HG03575 (cell line): ENCODE data around the gene STIM1.
"Not testable (repeated sequence)": the region's sequence is repeated elsewhere in the genome, so short reads cannot be mapped to it uniquely, and the experiment has no call there.

Experiments
- ATAC-seq: cut with Tn5 transposase; IDR thresholded peaks from one replicate; pipeline ENCODE4 v1.9.1; 2021; ENCODE audit not compliant: unreplicated experiment, insufficient number of reproducible peaks, low FRiP score; ENCODE audit errors: extremely low read depth

STIM1 gene

DNA sequence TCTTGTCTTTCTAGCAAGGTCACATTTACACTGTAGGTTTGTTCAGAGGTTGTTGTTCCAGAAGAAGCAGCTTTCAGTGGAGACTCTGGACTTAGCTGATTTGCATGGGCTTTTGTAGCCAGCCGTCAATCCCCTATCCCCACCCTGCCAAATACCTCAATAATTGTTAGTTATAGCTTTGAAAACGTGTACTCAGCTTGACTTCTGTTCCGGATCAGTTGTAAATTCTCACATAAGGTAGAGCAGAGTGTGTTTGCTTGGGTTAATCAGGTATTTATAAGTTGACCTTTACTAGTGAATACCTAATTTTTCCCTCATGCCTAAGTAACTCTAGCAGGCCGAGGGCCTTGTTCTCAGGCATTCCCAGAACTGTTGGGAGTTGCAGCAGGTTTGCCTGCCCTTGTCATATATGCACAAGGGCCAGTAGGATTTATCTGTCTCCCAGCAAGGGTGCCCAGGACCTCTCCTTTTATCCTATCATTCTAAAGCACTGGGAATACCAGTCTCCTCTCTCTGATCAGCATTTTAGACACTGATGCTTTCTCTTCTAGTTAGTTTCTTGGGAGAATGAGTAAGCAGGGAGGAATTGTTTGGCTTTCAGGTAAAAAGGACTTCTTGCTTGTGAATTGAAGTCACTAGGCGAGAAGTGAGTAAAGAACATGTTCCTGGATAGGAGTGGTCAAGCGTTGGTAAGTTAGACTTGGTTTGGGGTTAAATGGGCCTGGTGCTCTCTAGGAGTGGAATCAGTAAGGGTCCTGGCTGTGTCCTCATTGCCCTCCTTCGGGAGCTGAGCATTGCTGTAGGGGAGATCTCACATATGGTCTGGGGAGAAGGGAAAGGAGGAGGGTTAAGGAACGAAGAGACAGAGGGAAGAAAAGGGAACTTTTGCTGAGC lies 22.1 kb downstream of the STIM1 start:
- ATAC-seq = no peak

DNA sequence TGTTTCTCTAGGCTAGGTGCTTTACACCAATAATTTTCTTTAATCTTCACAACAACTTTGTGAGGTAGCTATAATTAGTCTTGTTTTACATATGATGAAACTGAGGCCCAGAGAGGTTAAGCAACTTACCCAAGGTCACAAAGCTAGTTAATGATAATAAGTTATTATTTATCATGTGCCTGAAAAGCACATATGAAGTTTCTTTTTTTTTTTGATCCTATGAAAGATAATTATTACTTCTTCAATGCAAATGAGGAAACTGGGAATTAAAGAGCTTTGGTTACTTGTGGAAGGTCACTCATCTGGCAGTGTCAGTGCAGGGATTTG lies 22.8 kb downstream of the STIM1 start:
- no peak for ATAC-seq

DNA sequence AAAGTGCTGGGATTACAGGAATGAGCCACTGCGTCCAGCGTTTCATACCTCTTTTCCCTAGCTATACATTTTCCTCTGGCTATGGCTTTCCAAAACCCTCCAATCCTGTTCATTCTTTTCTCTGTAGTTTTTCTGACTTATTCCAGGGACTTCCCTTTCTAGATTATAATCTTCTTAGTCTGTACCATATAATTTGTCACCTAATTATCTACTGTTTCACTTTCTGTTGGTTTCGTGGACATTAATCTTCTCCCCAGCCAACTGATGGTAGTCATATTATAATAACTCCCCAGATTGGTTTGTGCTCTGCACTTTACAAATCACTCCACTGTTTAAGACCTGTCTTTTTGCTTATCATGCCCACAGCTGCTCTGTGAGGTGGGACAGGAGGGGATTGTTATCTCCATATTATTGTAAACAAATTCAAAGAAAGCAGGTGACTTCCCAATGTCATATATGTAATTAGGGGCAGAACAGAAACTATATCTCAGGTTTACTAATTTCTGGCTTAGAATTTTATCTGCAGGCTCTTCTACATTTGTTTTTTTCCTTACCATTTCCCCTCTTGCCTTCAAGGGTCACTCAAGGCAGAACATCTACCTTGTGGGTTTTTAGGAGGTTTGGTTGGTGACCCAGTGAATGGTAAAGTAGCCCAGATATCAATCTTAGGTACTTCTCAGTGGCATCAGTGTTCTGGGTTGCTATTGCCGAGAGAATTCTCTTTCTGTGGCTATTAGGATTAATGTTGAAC lies 23.9 kb downstream of the STIM1 start:
- no peak for ATAC-seq

DNA sequence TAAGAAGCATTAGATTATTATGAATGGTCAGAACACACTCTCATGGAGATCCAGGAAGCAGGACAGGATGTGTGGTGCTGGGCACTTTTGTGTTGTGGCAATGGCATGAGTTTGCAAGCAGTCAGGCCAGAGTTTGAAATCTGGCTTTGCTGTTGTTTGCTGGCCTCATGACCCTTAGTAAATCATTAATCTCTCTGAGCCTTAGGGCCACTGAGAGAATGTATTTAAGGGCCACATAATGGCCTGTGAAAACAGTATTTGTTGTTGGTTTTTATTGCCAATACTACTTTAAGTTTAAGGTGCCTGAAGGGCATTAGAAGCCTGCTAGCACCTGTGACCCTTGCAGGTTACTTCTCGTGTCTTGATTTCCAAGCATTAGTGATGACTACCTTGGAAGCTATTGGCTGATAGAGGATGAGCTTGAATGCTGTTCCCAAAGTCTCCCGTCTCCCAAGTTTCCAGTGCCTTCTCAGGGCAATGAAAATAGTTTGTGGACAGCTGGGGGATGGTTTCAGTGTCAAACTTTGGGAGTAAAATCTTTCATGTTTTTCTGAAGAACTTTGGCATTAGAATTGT lies 24.6 kb downstream of the STIM1 start:
- no peak for ATAC-seq

DNA sequence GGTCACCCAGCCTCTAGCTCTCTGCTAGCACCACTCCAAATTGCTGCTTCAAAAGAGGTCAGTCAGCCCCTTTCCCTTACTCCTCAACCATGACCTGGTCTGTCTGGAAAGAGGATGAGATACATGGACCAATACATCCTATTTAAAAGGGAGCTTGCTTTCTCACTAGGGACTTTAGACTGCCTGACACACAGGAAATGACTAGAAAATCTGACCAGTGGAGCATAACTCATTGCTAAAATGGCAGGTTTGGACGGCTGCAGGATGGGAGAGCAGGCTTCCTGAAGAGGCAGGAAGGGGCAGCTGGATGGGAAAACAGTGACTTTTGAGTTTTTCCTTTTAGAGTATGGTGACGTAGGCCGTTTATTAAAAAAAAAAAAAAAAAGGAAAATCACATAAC lies 25.3 kb downstream of the STIM1 start:
- no peak for ATAC-seq

DNA sequence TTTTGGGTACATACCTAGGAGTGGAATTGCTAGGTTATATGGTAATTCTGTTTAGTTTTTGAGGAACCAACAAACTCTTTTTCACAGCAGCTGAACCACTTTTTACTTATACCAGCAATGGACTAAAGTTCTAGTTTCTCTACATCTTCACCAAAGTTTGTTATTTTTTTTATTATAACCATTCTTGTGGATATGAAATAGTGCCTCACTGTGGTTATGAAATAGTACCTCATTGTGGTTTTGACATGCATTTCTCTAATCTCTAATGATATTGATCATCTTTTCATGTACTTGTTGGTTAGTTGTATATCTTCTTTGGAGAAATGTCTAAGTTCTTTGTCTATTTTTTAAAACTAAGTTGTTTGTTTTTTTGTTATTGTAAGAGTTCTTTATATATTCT lies 27.2 kb downstream of the STIM1 start:
- ATAC-seq = no peak

DNA sequence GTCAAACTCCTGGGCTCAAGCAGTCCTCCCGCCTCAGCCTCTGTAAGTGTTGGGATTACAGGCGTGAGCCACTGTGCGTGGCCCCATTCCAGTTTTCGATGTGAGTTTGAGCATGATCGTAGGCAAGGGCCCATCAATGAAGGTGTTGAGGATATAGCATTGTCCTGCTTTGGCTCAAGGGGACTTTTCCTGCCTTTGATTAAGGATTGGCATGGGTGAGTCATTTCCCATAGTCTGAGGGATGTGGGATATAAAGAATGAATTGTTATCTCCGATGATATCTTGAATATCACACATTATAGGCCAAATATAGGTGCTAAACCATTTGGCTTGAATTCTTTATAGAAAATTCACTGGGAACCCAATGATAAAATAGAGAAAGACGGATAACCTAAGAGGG lies 30.4 kb downstream of the STIM1 start:
- ATAC-seq = no peak

DNA sequence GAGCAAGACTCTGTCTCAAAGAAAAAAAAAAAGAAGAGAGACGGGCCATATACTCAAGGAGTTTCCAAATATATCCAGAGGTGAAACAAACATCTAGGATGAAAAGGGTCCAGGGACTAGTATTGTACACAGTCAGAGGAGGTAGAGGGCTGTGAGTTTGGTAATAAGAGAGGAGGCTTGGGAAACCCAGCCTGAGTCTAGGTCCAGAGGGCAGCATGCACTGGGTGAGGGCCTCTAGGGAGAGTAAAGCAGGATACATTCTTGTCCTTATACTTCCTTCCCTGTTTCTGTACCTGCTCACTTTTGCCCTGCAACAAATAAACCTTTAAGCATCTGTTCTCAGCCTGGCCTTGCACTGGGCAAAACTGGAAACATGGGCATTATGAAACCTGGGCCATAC lies 31.5 kb downstream of the STIM1 start:
- ATAC-seq = no peak

DNA sequence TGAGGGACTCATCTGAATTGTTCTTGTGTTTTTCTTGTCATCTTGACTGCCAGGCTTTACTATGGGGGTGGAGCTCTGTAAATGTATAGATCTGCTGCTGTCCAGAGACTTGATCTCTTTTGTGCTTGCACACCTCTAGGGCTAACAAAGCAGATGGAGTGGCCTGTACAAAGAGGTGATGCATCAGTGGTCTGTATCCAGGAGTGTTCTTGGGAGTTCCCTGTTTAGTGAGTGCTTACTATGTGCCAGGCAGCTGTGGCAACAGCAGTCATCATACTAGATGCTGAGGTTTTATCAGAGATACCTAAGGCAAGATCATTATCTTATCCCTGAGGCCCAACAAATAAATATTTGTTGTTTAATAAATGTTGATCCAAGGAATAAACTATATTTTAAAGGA lies 33.4 kb downstream of the STIM1 start:
- no peak for ATAC-seq

DNA sequence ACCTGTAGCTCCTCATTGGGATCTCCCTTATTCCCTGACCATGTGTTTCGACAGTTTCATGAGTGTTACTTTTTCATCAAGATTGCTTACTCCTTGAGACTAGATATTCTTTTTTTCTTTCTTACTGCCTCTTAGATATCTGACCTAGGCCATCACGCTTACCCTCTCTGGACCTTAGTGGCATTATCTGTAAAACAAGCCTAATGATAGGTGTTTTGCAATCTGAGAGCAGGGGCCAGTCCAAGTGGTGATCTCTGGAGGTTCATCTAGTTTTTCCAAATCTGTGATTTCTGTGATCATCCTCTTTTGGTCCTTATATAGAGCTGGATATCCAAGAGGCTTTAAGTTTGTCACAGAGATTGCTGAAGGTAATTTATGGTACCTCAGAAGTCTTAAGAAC lies 34.5 kb downstream of the STIM1 start:
- ATAC-seq = no peak

DNA sequence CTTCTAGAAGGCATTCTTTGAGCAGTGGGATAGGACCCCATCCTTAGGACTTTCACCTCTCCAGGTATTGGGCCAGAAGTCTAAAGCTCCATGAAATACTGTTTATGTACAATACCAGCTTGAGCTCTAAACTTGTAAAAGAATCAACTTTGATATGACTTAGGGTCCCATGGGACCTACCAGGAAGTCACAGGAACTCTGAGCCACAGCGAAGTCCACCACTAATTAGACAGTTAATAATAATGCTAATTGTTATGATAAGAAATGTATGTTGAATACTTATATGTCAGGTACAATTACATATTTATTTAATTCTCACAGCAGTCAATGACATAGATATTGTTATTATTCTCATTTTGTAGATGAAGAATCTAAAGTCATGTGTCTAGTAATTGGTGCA lies 35.3 kb downstream of the STIM1 start:
- no peak for ATAC-seq

DNA sequence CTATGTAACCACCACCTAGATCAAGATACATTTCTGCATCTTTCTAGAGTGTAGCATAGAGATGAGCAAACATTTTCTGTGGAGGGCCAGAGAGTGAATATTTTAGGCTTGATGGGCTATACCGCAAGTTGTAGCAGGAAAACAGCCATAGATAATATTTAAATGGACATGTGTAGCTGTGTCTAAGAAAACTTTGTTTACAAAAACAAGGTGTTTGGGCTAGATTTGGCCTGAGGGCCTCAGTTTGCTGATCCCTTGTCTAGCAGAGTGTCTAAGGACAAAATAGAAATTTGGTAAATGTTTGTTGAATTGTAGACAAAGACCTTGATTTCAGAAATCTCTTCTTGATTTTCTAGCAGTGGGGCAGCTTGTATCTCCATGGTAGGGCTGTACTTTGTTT lies 36.3 kb downstream of the STIM1 start:
- ATAC-seq = no peak

DNA sequence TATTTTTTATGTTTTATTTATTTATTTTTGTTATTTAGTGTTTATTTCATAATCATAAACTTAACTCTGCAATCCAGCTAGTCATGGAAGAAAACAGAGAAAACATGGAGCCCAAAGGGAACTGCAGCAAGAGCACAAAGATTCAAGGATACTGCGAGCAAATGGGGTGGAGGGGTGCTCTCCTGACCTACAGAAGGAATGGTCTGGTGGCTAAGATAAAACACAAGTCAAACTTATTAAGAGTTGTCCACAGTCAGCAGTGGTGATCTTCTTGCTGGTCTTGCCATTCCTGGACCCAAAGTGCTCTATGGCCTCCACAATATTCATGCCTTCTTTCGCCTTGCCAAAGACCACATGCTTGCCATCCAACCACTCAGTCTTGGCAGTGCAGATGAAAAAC lies 36.7 kb downstream of the STIM1 start:
- ATAC-seq = no peak

DNA sequence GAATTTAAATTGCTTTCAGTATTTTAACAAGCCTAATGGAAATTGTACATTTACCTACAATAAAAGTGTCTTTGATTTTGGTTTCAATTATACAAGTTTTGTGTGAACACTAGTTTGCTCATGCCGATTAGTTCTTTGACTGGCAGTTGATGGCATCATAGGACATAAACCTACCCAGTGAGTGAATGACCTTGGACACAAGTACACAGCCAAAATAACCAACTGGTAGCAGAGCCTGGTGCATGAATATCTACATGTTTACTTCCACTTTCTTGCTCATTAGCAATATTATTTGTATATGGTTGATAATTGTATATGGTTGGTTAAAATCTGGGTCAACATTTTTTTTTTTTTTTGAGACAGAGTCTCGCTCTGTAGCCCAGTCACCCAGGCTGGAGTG lies 37.8 kb downstream of the STIM1 start:
- ATAC-seq = no peak

DNA sequence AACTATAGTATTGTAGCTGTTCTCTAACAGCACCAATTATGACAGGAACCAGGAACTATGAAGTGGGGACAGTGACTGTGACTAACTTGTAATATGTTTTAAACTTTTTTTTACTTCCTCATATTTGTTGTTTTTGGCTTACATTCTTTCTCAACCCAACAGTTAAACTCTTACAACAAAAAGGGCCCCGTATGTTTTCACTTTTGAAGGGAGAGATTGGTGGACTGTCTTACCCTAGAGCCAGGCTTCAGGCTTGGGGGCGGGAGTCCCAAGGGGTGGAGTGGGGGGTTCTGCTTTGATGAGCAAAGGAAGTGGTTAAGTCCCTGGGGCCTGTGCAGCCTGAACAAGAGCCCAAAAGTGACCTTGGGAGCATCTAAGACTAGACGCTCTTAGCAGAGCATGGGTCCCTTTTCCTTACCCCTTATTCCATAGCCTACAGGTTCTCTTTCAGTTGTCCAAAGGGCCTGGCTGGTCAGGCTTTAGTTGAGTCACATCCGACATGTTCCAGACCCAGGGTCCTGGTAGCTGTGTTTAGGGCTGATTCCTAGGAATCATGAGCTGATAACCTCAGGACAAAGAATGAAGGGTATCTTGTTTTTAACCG lies 38.8 kb downstream of the STIM1 start:
- ATAC-seq = peak; percentile 91

DNA sequence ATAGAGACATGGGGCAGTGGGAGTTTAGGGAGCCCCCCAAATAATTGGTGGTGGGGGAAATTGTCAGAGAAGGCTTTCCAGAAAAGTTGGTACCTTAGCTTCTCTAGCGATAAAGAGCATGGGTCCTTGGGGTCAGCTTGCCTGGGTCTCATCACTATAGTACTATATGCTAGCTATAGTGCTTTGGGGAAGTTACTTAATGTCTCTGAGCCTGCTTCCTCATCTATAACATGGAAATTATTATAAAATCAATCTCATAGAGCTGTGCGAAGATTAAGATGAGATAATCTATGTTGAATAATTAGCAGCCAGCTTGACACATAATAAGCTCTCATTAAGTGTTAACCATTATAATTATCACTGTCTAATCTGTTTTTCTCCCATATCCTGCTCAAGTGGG lies 41.2 kb downstream of the STIM1 start:
- ATAC-seq = no peak

DNA sequence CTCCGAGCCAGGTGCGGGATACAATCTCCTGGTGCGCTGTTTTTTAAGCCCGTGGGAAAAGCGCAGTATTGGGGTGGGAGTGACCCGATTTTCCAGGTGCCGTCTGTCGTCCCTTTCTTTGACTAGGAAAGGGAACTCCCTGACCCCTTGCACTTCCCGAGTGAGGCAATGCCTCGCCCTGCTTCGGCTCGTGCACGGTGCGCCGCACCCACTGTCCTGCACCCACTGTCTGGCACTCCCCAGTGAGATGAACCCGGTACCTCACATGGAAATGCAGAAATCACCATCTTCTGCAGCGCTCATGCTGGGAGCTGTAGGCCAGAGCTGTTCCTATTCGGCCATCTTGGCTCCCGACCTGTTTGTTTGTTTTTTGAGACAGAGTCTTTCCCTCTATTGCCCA lies 44.8 kb downstream of the STIM1 start:
- ATAC-seq = not testable (repeated sequence)

DNA sequence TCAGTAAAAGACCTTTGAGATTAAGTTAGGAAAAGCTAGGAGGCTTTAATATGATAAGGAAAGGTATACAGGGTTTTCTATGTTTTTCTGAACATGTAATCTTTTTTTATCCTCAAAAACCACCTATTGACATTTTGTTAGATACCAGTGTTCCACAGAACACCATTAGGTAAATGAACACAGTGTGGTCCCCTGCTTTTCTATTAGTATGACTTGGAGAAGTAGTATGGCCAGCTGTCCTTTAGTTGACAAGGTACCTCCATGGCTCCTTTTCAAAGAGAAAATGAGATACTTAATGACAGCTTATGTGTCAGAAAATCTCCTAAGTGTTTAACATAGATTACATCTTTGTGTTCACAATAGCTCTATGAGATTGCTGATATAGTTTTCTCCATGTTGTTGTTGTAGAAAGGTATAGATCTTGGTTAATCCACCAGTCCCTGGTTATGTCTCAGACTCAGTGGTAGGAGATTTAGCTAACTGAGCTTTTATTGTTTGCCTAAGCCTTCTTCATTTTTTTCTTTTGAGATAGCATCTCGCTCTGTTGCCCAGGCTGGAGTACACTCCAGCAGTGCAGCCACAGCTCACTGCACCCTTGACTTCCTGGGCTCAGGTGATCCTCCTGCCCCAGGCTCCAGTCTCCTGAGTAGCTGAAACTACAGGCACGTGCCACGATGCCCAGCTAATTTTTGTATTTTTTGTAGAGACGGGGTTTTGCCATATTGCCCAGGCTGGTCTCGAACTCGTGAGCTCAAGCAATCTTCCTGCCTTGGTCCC lies 46.0 kb downstream of the STIM1 start:
- ATAC-seq = no peak

DNA sequence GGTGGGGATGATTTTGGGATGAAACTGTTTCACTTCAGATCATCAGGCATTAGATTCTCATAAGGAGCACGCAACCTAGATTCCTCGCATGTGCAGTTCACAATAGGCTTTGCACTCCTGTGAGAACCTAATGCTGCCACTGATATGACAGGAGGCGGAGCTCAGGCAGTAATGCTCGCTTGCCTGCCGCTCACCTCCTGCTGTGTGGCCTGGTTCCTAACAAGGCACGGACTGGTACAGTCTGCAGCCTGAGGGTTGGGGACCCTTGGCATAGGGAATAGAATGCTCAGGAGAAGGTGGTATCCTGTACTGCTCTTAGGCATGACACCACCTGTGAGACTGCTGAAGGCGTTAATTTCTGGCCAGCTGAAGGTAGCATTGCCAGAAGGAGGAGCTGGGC lies 47.0 kb downstream of the STIM1 start:
- no peak for ATAC-seq
